HG03565 (cell line): ENCODE data around the gene ZFYVE9.

ENCODE experiments used
- ATAC-seq: cut with Tn5 transposase; IDR thresholded peaks from one replicate; pipeline ENCODE4 v1.9.1; 2021; ENCODE audit warnings: mild to moderate bottlenecking, moderate library complexity; ENCODE audit not compliant: unreplicated experiment

The ZFYVE9 gene

GRCh38 chr1:52237430-52237829, 95.5 kb downstream of the ZFYVE9 start:
- ATAC-seq = no peak

GRCh38 chr1:52238474-52238873, 96.6 kb downstream of the ZFYVE9 start:
- ATAC-seq = no peak

GRCh38 chr1:52238887-52239707, 97.2 kb downstream of the ZFYVE9 start:
- no peak for ATAC-seq

GRCh38 chr1:52239708-52240001, 97.8 kb downstream of the ZFYVE9 start:
- no peak for ATAC-seq

GRCh38 chr1:52240592-52241210, 98.8 kb downstream of the ZFYVE9 start:
- no peak for ATAC-seq

GRCh38 chr1:52243221-52243987, 101.5 kb downstream of the ZFYVE9 start:
- no peak for ATAC-seq

GRCh38 chr1:52249831-52250230, 107.9 kb downstream of the ZFYVE9 start:
- no peak for ATAC-seq

GRCh38 chr1:52253421-52253820, 111.5 kb downstream of the ZFYVE9 start:
- no peak for ATAC-seq

GRCh38 chr1:52259886-52260285, 118.0 kb downstream of the ZFYVE9 start:
- ATAC-seq = no peak

- ATAC-seq = no peak
Observed at GRCh38 chr1:52263153-52263910, 121.4 kb downstream of the ZFYVE9 start.

- no peak for ATAC-seq
Observed at GRCh38 chr1:52264530-52265115, 122.7 kb downstream of the ZFYVE9 start.

GRCh38 chr1:52266507-52266906, 124.6 kb downstream of the ZFYVE9 start:
- ATAC-seq = no peak

- ATAC-seq = no peak
Observed at GRCh38 chr1:52268372-52268771, 126.5 kb downstream of the ZFYVE9 start.

- no peak for ATAC-seq
Observed at GRCh38 chr1:52281518-52281917, 139.6 kb downstream of the ZFYVE9 start.

GRCh38 chr1:52288286-52288685, 146.4 kb downstream of the ZFYVE9 start:
- no peak for ATAC-seq

- no peak for ATAC-seq
Observed at GRCh38 chr1:52294580-52294979, 152.7 kb downstream of the ZFYVE9 start.

- no peak for ATAC-seq
Observed at GRCh38 chr1:52296345-52296744, 154.5 kb downstream of the ZFYVE9 start.

GRCh38 chr1:52305417-52306226, 163.7 kb downstream of the ZFYVE9 start:
- no peak for ATAC-seq

- no peak for ATAC-seq
Observed at GRCh38 chr1:52306227-52307006, 164.5 kb downstream of the ZFYVE9 start.
